Dedifferentiated amniotic fluid mesenchymal stem cell (primary cell): ENCODE measurements around the gene KIAA0753.
A peak's percentile ranks its signal among the peaks of the same experiment; 100 is the strongest.

Experiments
- DNase-seq: peaks from one replicate; pipeline ENCODE4 v3.0.0-alpha.2; 2016; ENCODE audit errors: extremely low spot score

Gene KIAA0753

GRCh38 chr17:6641247-6641863 is 844 bp upstream of the KIAA0753 start:
- DNase-seq = no peak

GRCh38 chr17:6639586-6640535 is 650 bp downstream of the KIAA0753 start:
- peak; percentile 28 for DNase-seq

- DNase-seq = no peak
Observed at GRCh38 chr17:6639014-6639585, 1.4 kb downstream of the KIAA0753 start.

- DNase-seq = no peak
Observed at GRCh38 chr17:6638046-6638908, 2.2 kb downstream of the KIAA0753 start.

- DNase-seq = no peak
Observed at GRCh38 chr17:6637458-6637840, 3.1 kb downstream of the KIAA0753 start.

- DNase-seq = no peak
Observed at GRCh38 chr17:6636616-6637457, 3.7 kb downstream of the KIAA0753 start.

GRCh38 chr17:6636105-6636504 is 4.4 kb downstream of the KIAA0753 start:
- no peak for DNase-seq

- no peak for DNase-seq
Observed at GRCh38 chr17:6633263-6633662, 7.2 kb downstream of the KIAA0753 start.

- no peak for DNase-seq
Observed at GRCh38 chr17:6632530-6632929, 8.0 kb downstream of the KIAA0753 start.

GRCh38 chr17:6630390-6630789 is 10.1 kb downstream of the KIAA0753 start:
- no peak for DNase-seq

GRCh38 chr17:6627019-6627418 is 13.5 kb downstream of the KIAA0753 start:
- no peak for DNase-seq

- DNase-seq = no peak
Observed at GRCh38 chr17:6626616-6627015, 13.9 kb downstream of the KIAA0753 start.

- peak; percentile 33 for DNase-seq
Observed at GRCh38 chr17:6623941-6624340, 16.6 kb downstream of the KIAA0753 start.

- no peak for DNase-seq
Observed at GRCh38 chr17:6611231-6611630, 29.3 kb downstream of the KIAA0753 start.

- no peak for DNase-seq
Observed at GRCh38 chr17:6610011-6610410, 30.5 kb downstream of the KIAA0753 start.

GRCh38 chr17:6608321-6608720 is 32.2 kb downstream of the KIAA0753 start:
- no peak for DNase-seq

- DNase-seq = no peak
Observed at GRCh38 chr17:6605142-6605541, 35.4 kb downstream of the KIAA0753 start.

- DNase-seq = no peak
Observed at GRCh38 chr17:6603744-6604325, 36.7 kb downstream of the KIAA0753 start.

GRCh38 chr17:6602141-6602540 is 38.4 kb downstream of the KIAA0753 start:
- no peak for DNase-seq

- peak; percentile 38 for DNase-seq
Observed at GRCh38 chr17:6599364-6599763, 41.1 kb downstream of the KIAA0753 start.

GRCh38 chr17:6597727-6598126 is 42.8 kb downstream of the KIAA0753 start:
- no peak for DNase-seq
